IMR-90 (cell line): ENCODE results near the gene MFNG. TPM values are rescaled to one million over a fixed set of nuclear protein-coding genes. Genes with fewer than 3 reads are reported as not detected.
A peak's percentile ranks its signal among the peaks of the same experiment; 100 is the strongest.

Experiments
- ATAC-seq: fragments of 200-7000 bp; cut with Tn5 transposase; 2 replicates; pipeline ENCODE4 v1.9.1; 2020; ENCODE audit warnings: low read depth, mild to moderate bottlenecking, moderate library complexity
- BruUV-seq: library from RNA; stranded (reverse); fragments of 400-500 nt; replicated peaks from 2 replicates; lab custom pipeline; 2021; lab: Mats Ljungman, UMichigan
- CTCF ChIA-PET: fragments of 300-600 bp; formaldehyde crosslinking; extraction: SDS; loops from one replicate; lab custom pipeline; 2021; ENCODE audit warnings: antibody characterized with exemption; lab: Yijun Ruan, JAX
- POLR2A ChIA-PET: fragments of 300-600 bp; sonication (Branson Sonifier 250); formaldehyde crosslinking; loops from one replicate; lab custom pipeline; 2022; ENCODE audit warnings: antibody characterized with exemption; ENCODE audit not compliant: unreplicated experiment; lab: Charles Lee
- DNase-seq: peaks from one replicate; pipeline ENCODE4 v3.0.0; 2013
- H2AFZ ChIP-seq: replicated peaks from 2 replicates; pipeline ENCODE3; 2013; ENCODE audit warnings: low read length, mild to moderate bottlenecking; ENCODE audit not compliant: poor library complexity
- H2AK5ac ChIP-seq: 2 replicates; pipeline ENCODE4 v1.6.1; 2013; ENCODE audit warnings: low read depth, low read length, inconsistent platforms
- H2AK9ac ChIP-seq: replicated peaks from 2 replicates; pipeline ENCODE3; 2013; ENCODE audit warnings: mild to moderate bottlenecking, low read depth, low read length, moderate library complexity; ENCODE audit not compliant: poor library complexity
- H2BK120ac ChIP-seq: 2 replicates; pipeline ENCODE4 v1.6.1; 2013; ENCODE audit warnings: low read depth, low read length, inconsistent platforms
- H2BK15ac ChIP-seq: 3 replicates; pipeline ENCODE4 v1.6.1; 2013; ENCODE audit warnings: low read depth, low read length, inconsistent platforms
- H2BK20ac ChIP-seq: 2 replicates; pipeline ENCODE4 v1.6.1; 2013; ENCODE audit warnings: low read depth, mild to moderate bottlenecking, inconsistent platforms, low read length, moderate library complexity
- H2BK5ac ChIP-seq: 2 replicates; pipeline ENCODE4 v1.6.1; 2013; ENCODE audit warnings: mild to moderate bottlenecking, low read depth, low read length, inconsistent platforms; ENCODE audit not compliant: poor library complexity, severe bottlenecking
- H3K14ac ChIP-seq: replicated peaks from 2 replicates; pipeline ENCODE4 v1.6.1; 2013; ENCODE audit warnings: low read depth, low read length, inconsistent platforms
- H3K18ac ChIP-seq: 2 replicates; pipeline ENCODE4 v1.6.1; 2013; ENCODE audit warnings: low read depth, low read length, control low read depth
- H3K23ac ChIP-seq: 2 replicates; pipeline ENCODE4 v1.6.1; 2013; ENCODE audit warnings: low read depth, low read length, inconsistent platforms
- H3K27ac ChIP-seq: 2 replicates; pipeline ENCODE4 v1.5.1; 2013; ENCODE audit warnings: mild to moderate bottlenecking, control low read depth, low read length; ENCODE audit not compliant: insufficient read depth
- H3K27me3 ChIP-seq: 2 replicates; pipeline ENCODE4 v1.6.1; 2013; ENCODE audit warnings: low read length; ENCODE audit not compliant: control insufficient read depth, insufficient read depth
- H3K36me3 ChIP-seq: 2 replicates; pipeline ENCODE4 v1.6.1; 2013; ENCODE audit warnings: low read length, mixed read lengths; ENCODE audit not compliant: control insufficient read depth, insufficient read depth
- H3K4ac ChIP-seq: 2 replicates; pipeline ENCODE4 v1.6.1; 2013; ENCODE audit warnings: low read depth, low read length, inconsistent platforms
- H3K4me1 ChIP-seq: 2 replicates; pipeline ENCODE4 v1.6.1; 2013; ENCODE audit warnings: low read length, mixed read lengths; ENCODE audit not compliant: control insufficient read depth, insufficient read depth
- H3K4me2 ChIP-seq: 2 replicates; pipeline ENCODE4 v1.6.1; 2013; ENCODE audit warnings: low read depth, mild to moderate bottlenecking, control low read depth, low read length, moderate library complexity
- H3K4me3 ChIP-seq: 2 replicates; pipeline ENCODE4 v1.5.1; 2013; ENCODE audit warnings: low read depth, mild to moderate bottlenecking, control low read depth, low read length, moderate library complexity; ENCODE audit not compliant: insufficient read depth
- H3K56ac ChIP-seq: 2 replicates; pipeline ENCODE4 v1.6.1; 2013; ENCODE audit warnings: low read length, inconsistent platforms; ENCODE audit not compliant: insufficient read depth; ENCODE audit errors: extremely low read depth
- H3K79me1 ChIP-seq, 2 experiments: 2 replicates each; pipeline ENCODE4 v1.6.1; 2013; ENCODE audit warnings: low read length in 2 of 2, inconsistent platforms in 1 of 2, low read depth in 1 of 2
- H3K9ac ChIP-seq: 2 replicates; pipeline ENCODE4 v1.6.1; 2013; ENCODE audit warnings: low read depth, low read length, control low read depth
- H3K9me1 ChIP-seq: 2 replicates; pipeline ENCODE4 v1.6.1; 2013; ENCODE audit warnings: low read length, inconsistent platforms; ENCODE audit not compliant: insufficient read depth
- H3K9me3 ChIP-seq: 2 replicates; pipeline ENCODE4 v1.6.1; 2013; ENCODE audit warnings: low read length; ENCODE audit not compliant: control insufficient read depth, insufficient read depth
- H4K20me1 ChIP-seq: 2 replicates; pipeline ENCODE4 v1.6.1; 2013; ENCODE audit warnings: low read length, inconsistent platforms; ENCODE audit not compliant: insufficient read depth
- H4K5ac ChIP-seq: 2 replicates; pipeline ENCODE4 v1.6.1; 2013; ENCODE audit warnings: mild to moderate bottlenecking, low read depth, low read length, control low read depth
- H4K8ac ChIP-seq, 2 experiments: 2 replicates each; pipeline ENCODE4 v1.6.1; 2013; ENCODE audit warnings: low read depth in 2 of 2, low read length in 2 of 2, control low read depth in 1 of 2, inconsistent platforms in 1 of 2
- H4K91ac ChIP-seq: 2 replicates; pipeline ENCODE4 v1.6.1; 2013; ENCODE audit warnings: low read depth, low read length, inconsistent platforms; ENCODE audit not compliant: insufficient read depth
- BHLHE40 ChIP-seq: fragments of 150-350 bp; IDR thresholded peaks from 2 replicates; pipeline ENCODE4 v1.6.1; 2016; ENCODE audit warnings: mild to moderate bottlenecking, low read depth, low read length
- CEBPB ChIP-seq: IDR thresholded peaks from 2 replicates; pipeline ENCODE4 v1.6.1; 2012; ENCODE audit warnings: low read depth, low read length, improper control_type of control experiment
- CHD1 ChIP-seq: IDR thresholded peaks from 2 replicates; pipeline ENCODE4 v1.6.1; 2012; ENCODE audit warnings: low read depth, low read length, improper control_type of control experiment
- CTCF ChIP-seq: conservative IDR thresholded peaks from 2 replicates; pipeline ENCODE4 v1.5.1; 2012; ENCODE audit warnings: mild to moderate bottlenecking, low read depth, low read length, improper control_type of control experiment
- ELK1 ChIP-seq: fragments of 150-350 bp; IDR thresholded peaks from 2 replicates; pipeline ENCODE4 v1.6.1; 2016; ENCODE audit warnings: low read depth, mild to moderate bottlenecking, low read length, moderate library complexity, borderline replicate concordance
- FOS ChIP-seq: fragments of 150-350 bp; IDR thresholded peaks from 2 replicates; pipeline ENCODE4 v1.6.1; 2016; ENCODE audit warnings: low read depth, low read length
- MAFK ChIP-seq: IDR thresholded peaks from 2 replicates; pipeline ENCODE4 v1.6.1; 2012; ENCODE audit warnings: low read depth, low read length, improper control_type of control experiment
- MAZ ChIP-seq: IDR thresholded peaks from 2 replicates; pipeline ENCODE4 v1.6.1; 2012; ENCODE audit warnings: low read depth, mild to moderate bottlenecking, low read length, improper control_type of control experiment, moderate library complexity, borderline replicate concordance
- MXI1 ChIP-seq: IDR thresholded peaks from 2 replicates; pipeline ENCODE4 v1.6.1; 2012; ENCODE audit warnings: low read depth, mild to moderate bottlenecking, low read length, moderate library complexity, borderline replicate concordance
- NFE2L2 ChIP-seq: fragments of 150-350 bp; IDR thresholded peaks from 2 replicates; pipeline ENCODE4 v1.6.1; 2016; ENCODE audit warnings: low read depth, mild to moderate bottlenecking, low read length
- RCOR1 ChIP-seq: IDR thresholded peaks from 2 replicates; pipeline ENCODE4 v1.6.1; 2012; ENCODE audit warnings: mild to moderate bottlenecking, low read length, improper control_type of control experiment; ENCODE audit not compliant: insufficient replicate concordance
- RFX5 ChIP-seq: IDR thresholded peaks from 2 replicates; pipeline ENCODE4 v1.8.0; 2012; ENCODE audit warnings: low read depth, mild to moderate bottlenecking, low read length, moderate library complexity
- SMC3 ChIP-seq: fragments of 150-350 bp; IDR thresholded peaks from 2 replicates; pipeline ENCODE4 v1.6.1; 2016; ENCODE audit warnings: low read depth, mild to moderate bottlenecking, antibody characterized with exemption, low read length, moderate library complexity
- USF2 ChIP-seq: fragments of 150-350 bp; IDR thresholded peaks from 2 replicates; pipeline ENCODE4 v1.6.1; 2017; ENCODE audit warnings: mild to moderate bottlenecking, antibody characterized with exemption, low read length, low read depth
- WGBS, 2 experiments: methylation state at CpG; one replicate each; pipeline versions ENCODE4 v1.1.5 to v1.1.7; 2013; ENCODE audit warnings: missing lambda C conversion rate in 2 of 2; ENCODE audit not compliant: insufficient read length in 1 of 2; ENCODE audit errors: extremely low coverage in 2 of 2; 5-methylcytosine and 5-hydroxymethylcytosine counted together
- dilution Hi-C: fragments of 300-500 bp; cut with HindIII; formaldehyde crosslinking; loops from one replicate; pipeline ENCODE4 v1.14.3; 2018; ENCODE audit warnings: low sequenced_read_pairs; ENCODE audit not compliant: unreplicated experiment
- in situ Hi-C: fragments of 300-500 bp; cut with MboI; formaldehyde crosslinking; loops from 3 replicates; pipeline ENCODE4 v1.14.3; 2019; ENCODE audit warnings: low sequenced_read_pairs, inconsistent platforms, mixed read lengths
- intact Hi-C: fragments of 100-400 bp; cut with micrococcal nuclease; formaldehyde crosslinking; loops from 2 replicates; pipeline ENCODE4 v1.10.0; 2022
- polyA plus RNA-seq, 3 experiments: library from polyadenylated mRNA; depleted of rRNA; stranded (reverse); fragments of >200 nt; gene quantifications; 2 replicates each; pipeline ENCODE4 v1.2.3, GENCODE V29; 2012; ENCODE audit warnings: low replicate concordance in 1 of 3
- total RNA-seq: library from RNA; depleted of rRNA; stranded (reverse); fragments of >200 nt; gene quantifications from 2 replicates; pipeline ENCODE4 v1.2.3, GENCODE V29; 2012

Gene MFNG
- total and polyA plus RNA-seq, 2 of the 4 experiments (the other 2 are of a cell fraction), result 0.15 TPM; not detected in 1

GRCh38 chr22:37511395-37512104 is 25.4 kb upstream of the MFNG start:
- peak overlapping the region; percentile 80 for H2AK5ac ChIP-seq
- TF ChIP-seq CEBPB, result no peak
- TF ChIP-seq SMC3, result no peak
- no peak for TF ChIP-seq FOS
- TF ChIP-seq BHLHE40, result no peak
- no peak for TF ChIP-seq RCOR1
- no peak for TF ChIP-seq NFE2L2
- no peak for TF ChIP-seq ELK1
- TF ChIP-seq MAFK, result no peak
- TF ChIP-seq CHD1, result no peak
- no peak for TF ChIP-seq CTCF
- TF ChIP-seq RFX5, result no peak
- no peak for TF ChIP-seq MAZ
- no peak for TF ChIP-seq USF2
- TF ChIP-seq MXI1, result no peak
- no peak overlapping the region for H3K23ac ChIP-seq
- no peak overlapping the region for H3K56ac ChIP-seq
- intact Hi-C loops (no loop called here), dilution Hi-C loops (no loop called here), in situ Hi-C loops (no loop called here)
- no peak overlapping the region for H3K9ac ChIP-seq
- H3K36me3 ChIP-seq, result peaks cover 17% of the 10 kb centered on the region; the same call in 1 of the 2 replicates
- H3K4me3 ChIP-seq, result no peak overlapping the region
- peak overlapping the region; percentile 59 for H3K4ac ChIP-seq
- peaks cover 11% of the 10 kb centered on the region for H3K4me1 ChIP-seq
- H3K18ac ChIP-seq, result no peak overlapping the region
- ChIA-PET CTCF (interaction anchor here (1.2 kb wide), 1 partner anchor 81 kb away, joined by 3 read pairs; no protein-coding TSS in a partner anchor), POLR2A (no interaction called here)
- H2BK5ac ChIP-seq, result peak overlapping the region; percentile 45
- peak overlapping the region; percentile 35; the same call in 1 of the 2 replicates for H2BK120ac ChIP-seq
- H2BK15ac ChIP-seq, result peak overlapping the region; percentile 68; the same call in 2 of the 3 replicates
- peak overlapping the region; percentile 4; the same call in 1 of the 2 replicates for H4K91ac ChIP-seq
- no peak overlapping the region for H3K27ac ChIP-seq
- H4K20me1 ChIP-seq, result peaks cover 14% of the 10 kb centered on the region; the same call in 1 of the 2 replicates
- whole genome bisulfite sequencing, 2 experiments, result no CpG with 5 or more reads among the region's 6 CpGs
- peak overlapping the region; percentile 23 for H2AK9ac ChIP-seq
- no TSS peak for BruUV-seq
- H2AFZ ChIP-seq, result no peak overlapping the region
- H3K79me1 ChIP-seq, result peaks cover 3 to 22% of the 10 kb centered on the region in 2 experiments; a peak in 3 of 4 replicates
- H3K14ac ChIP-seq, result peak overlapping the region; percentile 18; the same call in 1 of the 2 replicates
- H2BK20ac ChIP-seq, result peak overlapping the region; percentile 64
- H3K27me3 ChIP-seq, result no peaks in the 10 kb centered on the region
- H3K4me2 ChIP-seq, result no peak overlapping the region
- ATAC-seq (no peak), DNase-seq (peak; percentile 20)
- H3K9me1 ChIP-seq, result peaks cover 8% of the 10 kb centered on the region
- H4K5ac ChIP-seq, result no peak overlapping the region
- H4K8ac ChIP-seq, result peak overlapping the region in 1 of 2 experiments; percentile 38; a peak in 2 of 4 replicates
- no peaks in the 10 kb centered on the region for H3K9me3 ChIP-seq
